GM19239 (cell line): ENCODE measurements around the gene CACNA1E.

Experiments
- DNase-seq: peaks from one replicate; pipeline ENCODE4 v3.0.0; 2011; ENCODE audit warnings: low spot score; ENCODE audit not compliant: insufficient read length
- FAIRE-seq: peaks from 2 replicates; lab custom pipeline; 2011; peaks lifted over from hg19 to GRCh38; lab: Jason Lieb, UNC

CACNA1E gene

DNA sequence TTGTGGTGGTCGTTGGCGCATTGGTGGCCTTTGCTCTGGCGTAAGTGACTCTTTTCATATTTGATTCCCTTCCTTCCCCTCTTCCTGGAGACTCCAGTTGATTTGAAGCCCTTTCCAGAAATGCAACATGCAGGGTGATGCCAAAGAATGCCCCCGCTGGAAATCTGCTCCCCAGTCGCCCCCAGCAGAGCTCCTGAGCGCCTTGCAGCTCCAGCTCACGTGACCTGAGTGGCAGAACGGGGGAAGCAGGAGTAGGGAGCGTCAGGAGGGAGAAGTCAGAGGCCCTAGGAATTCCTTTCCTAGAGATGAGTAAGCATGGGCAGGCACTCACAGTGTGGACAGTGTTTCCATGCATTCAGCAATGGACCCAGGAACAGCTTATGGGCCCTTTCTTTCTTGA is 255.9 kb downstream of the CACNA1E start:
- no peak for DNase-seq

DNA sequence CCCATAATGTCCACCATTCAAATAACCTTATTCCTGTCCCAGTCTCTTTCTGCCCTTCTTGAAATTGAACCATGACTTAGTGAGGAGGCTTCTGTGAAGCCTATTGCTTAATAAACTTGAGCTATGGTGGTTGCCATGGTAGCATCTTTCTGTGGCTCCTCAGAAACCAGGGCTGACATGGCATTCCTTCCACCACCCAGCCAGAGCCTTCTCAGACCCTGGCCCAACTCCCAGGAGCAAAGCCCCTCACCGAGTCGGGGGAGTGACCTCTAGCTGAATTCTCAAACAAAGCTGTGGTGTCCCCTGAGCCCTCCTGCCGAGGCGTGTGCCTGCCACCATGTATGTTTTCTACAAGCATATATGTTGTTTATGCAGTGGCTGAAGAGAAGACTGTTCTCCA is 259.1 kb downstream of the CACNA1E start:
- FAIRE-seq (no peak), DNase-seq (no peak)

More for the DNA sequence above, 255.9 kb downstream of the CACNA1E start:
- no peak for FAIRE-seq

DNA sequence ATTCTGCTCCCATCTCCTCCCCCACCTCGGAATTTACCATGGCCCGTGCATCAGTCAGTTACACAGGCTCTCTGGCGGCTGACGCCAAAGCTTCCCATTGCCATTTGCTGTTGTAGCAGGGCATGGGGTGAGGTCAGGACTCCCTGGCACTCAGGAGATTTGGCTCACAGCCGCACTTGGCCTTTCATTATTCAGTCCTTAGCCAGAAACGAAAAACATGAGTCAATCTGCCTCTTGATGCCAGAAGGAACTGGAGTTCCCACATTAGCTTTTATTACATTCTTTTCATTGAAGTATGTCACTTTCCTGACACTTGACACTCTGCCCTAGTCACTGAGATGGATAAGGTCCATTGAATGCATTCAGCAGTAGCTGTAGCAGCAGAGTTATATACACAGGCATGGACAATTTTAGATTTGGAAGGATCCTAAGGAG is 260.6 kb downstream of the CACNA1E start:
- no peak for DNase-seq
- FAIRE-seq, result no peak

DNA sequence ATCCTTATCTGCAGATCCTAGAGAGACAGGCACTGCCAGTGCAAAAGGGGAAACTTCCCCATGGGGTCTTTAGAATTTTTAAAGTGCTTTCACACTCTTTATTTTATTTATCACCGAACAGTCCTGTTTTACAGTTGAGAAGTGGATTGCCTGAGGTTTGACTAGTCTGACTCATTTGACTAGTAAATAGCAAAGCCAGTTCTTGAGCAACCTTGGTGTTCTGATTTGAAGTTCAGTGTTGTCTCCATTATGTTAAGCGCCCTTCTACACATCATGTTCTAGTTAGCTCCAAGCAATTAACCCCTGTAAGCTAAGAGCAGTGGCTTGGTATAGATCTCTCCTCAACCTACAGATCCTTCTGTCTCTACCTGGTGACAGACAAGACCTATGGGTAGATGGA is 262.9 kb downstream of the CACNA1E start:
- DNase-seq (no peak), FAIRE-seq (no peak)

DNA sequence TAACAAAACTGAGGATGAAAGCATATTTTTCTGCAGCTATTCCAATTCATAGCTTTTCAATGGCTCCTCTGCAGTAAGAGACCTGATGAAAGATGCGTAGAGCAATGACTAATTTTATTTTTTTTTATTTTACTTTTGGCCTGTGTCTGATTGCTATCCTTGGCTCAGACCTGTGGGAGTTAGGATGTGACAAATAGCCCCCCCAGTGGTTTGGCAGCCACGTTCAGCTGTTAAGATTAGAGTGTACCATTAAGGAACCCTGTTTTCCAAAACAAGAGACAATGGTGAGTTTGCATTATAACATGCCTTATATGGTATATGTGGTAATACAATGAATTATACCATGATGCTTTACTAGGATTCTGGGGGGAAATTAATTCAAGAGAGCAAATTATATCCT is 264.7 kb downstream of the CACNA1E start:
- FAIRE-seq (no peak), DNase-seq (no peak)

DNA sequence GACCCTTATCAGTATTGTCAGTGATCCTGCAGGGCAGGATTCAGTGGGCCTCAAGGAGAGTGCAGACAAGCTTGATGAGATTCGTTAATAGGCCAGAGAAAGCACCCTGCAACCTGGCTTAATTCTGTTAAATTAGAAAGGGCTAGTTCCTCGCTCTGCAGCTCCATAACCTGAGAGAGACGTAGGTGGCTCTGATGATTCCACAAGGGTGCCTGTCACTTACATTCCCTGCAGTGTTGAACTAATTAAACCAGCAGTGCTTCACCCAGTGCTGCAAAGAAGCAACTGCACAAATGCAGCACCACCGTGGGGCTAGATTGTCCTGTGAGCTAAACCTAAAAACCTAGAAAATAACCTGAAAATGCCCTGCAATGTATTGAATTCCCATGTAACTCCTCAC is 270.8 kb downstream of the CACNA1E start:
- no peak for DNase-seq
- no peak for FAIRE-seq

DNA sequence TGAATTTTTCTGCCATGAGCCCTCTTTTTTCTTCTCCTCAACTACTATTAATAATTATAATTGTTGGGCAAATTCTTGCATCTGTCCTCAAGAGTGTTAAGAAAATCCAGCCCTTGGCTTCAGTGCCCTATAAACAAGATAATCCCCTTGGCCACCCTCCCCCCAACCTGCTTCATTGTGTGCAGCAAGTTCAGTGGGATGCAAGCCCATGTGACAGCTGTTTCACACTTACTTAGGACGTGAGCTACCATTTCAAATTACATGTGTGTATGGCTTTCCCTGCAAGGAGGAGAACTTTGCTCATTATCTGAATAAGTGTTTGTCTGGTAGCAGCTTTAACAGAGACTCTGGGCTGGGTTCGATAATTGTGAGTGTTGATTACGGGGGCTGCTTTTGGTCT is 276.2 kb downstream of the CACNA1E start:
- DNase-seq (no peak), FAIRE-seq (no peak)

DNA sequence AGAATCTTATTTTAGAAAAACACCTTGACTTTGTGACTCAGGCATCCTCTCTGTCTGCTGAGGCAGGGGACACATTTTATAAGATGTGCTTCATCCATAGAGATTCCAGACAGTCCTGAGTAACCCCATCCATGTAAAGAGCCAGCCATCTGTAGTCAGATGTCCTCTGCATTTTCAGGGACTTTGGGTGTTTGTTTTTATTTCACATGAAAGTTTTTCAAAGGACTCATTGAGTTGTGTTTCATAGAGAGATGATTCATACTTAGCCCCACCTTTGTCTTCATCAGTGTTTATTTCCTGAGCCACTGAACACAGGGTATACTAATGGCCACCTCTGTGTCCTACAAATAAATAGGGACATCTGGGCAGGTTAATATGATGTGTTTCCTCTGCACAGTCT is 280.4 kb downstream of the CACNA1E start:
- DNase-seq (no peak), FAIRE-seq (no peak)

DNA sequence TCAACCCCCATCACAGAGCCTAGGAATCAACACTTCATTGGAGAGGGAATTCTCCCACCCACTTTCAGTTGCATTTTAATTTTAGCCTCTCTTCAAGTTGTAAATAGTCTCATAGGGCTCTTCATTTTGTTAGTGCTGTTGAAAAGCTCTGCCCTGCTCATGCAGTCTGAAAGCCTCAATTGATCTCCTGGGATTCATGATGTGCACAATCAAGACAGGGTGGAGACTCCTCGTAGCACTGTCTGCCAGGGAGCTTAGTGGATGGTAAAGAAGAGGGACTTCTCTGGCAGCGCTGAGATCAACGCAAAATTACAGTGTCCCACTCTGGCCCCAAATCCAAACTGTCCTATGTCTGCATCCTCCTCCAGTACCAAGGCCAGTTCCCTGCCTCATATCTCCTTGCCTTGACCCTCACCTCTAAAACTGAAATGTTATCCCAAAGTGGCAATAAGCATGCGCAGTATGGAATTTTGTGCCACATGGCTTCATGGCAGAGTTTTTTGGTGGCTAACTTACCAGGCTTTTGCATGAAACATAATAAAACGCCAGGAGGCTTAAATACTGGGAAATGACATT is 282.2 kb downstream of the CACNA1E start:
- FAIRE-seq (no peak), DNase-seq (no peak)

DNA sequence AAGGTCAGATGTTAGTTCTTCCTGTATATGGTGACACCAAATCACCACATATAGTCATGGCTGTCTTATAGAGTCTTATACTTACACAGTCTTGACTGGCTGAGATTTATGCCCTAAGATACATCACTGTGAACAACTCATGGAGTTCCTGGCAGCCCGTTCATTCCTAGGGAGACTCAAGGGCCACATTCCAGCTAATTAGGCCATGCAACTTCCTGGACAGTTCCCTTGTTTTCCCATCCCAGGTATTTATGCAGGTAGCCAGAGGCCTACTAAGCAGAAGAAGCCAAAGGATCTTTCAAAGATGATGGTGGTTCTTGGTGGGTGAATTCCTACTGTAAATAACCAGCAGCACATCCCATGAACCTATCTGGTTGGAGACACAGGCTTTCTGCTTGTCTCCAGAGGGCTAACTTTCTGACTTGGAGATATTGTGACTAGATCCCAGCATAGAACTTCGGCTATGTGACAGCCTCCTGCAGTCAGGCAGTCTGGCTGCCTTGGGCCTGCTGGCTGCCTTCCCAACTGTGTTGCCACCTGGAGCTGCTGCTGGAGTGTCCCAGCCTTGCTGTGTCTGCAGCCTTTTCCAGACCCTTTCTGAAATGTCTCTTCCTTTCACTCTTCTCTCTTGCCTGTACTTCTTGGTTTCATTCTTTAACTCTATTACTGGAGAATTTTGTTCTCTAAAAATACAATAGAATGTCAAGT is 283.8 kb downstream of the CACNA1E start:
- no peak for DNase-seq
- no peak for FAIRE-seq

DNA sequence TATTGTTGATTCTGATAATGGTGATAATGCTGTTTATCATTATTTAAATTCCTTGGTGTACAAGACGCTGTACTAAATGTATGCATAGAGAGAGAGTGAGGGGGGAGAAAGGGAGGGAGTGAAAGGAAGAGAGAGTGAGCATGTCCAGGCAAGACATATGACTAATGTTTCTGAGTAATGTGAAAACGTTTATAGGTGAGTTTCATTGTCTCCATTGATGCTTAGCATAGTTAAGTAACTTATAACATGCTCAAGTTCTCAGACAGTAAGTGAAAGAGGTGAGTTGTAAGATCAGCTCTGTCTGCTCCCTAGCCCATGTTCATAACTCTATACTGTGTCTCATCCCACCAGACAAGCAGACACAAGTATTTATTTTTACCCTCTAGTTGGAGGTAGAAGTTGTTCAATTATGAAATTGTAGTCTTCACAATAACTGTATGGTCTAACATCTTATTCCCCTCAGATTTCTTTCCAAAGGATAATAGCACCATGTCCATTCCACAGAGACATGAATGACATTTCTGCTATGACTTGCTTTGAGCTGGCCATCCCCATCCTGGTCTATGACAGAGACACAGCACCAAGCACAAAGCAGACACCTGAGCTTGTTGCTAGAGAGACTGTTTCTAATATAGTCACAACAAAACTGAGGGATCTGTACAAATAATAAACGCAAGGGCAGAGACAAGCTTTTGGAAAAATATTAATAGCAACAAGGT is 285.1 kb downstream of the CACNA1E start:
- DNase-seq, result no peak
- FAIRE-seq, result no peak

DNA sequence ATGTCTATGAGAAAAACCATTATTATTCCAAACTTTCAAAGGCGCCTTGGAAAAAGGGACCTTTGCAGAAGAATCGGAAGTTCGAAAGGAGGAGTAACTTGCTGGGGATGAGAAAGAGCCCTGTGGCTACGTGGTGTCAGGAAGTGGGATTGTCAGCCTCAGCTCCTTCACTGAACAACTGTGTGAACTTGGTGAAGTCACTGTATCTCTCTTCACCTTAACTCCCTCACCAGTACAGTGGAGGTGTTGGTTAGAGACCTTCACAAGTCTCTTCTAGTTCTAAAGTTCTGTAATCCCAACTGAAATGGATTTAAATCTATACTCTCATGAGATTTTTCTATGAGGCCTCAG is 285.6 kb downstream of the CACNA1E start:
- no peak for FAIRE-seq

DNA sequence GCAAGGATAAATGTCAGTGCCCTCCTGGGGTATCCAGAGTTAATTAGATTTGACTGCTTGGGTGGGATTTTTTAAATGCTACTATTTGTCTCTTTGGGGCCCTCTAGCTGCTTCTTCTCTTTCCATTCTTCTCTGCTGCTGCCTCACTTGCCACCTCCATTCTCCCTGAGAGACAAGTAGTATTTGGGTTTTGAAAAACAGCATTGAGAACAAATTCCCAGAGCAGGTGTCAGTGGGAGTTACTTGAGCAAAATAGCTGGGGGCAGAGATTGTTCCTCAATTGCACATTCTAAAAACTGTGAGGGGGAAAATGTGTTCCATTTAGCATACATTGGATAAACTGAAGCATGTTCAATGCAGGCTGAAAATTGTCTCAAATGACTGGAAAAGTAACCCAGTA is 286.5 kb downstream of the CACNA1E start:
- FAIRE-seq (no peak), DNase-seq (no peak)

More for the DNA sequence above, 285.6 kb downstream of the CACNA1E start:
- no peak for DNase-seq

DNA sequence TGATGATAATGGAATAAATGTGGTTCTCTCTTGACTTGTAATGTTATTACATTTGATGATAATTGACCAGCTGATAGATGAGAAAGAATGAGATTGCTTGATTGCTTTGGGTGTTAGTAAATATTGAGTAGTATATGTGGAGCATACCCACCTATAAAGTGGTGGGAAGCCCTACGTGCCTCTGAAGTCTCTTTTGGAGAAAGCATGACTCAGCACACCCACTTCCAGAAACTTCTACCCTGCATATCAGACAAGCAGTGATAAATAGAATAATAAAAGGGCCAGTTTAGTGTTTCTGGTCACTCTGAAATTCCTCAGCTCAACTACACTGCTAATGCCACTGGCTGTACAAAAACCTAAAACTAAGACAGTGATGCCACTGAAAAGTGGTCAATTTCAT is 289.4 kb downstream of the CACNA1E start:
- no peak for FAIRE-seq

DNA sequence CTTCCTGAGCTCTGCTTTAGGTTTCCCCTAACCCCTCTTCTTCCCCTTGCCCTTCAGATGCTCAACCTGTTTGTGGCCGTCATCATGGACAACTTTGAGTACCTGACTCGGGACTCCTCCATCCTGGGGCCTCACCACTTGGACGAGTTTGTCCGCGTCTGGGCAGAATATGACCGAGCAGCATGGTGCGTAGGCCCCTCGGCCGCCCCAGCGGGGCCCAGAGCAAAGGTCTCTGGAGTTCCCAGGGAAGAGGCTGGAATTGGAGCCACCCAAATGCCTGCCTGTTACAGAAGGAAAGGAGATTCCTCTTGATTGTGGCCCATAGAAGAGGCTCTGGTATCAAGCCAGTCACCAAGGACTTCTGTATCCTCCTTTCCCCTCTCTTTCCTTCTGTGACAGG is 292.7 kb downstream of the CACNA1E start:
- DNase-seq, result no peak
- no peak for FAIRE-seq

More for the DNA sequence above, 289.4 kb downstream of the CACNA1E start:
- no peak for DNase-seq

DNA sequence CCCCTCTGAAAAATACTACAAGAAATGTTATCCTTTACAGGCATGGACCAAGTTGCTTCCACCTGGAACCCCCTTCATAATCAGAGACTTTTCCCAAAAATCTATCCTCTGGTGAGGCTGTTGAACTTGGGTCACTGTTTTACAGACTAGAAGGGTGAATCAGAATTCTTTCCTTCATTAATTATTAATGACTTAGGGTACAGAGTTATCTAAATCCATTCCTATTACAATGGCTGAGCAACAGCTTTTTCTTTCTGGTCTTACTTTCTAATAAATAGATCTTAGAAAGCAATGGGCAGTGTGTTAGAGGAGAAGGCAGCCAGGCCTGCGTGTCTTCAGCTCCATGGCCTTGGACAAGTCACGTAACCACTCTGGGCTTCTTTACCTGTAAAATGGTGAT is 294.0 kb downstream of the CACNA1E start:
- FAIRE-seq, result no peak
- DNase-seq, result no peak

DNA sequence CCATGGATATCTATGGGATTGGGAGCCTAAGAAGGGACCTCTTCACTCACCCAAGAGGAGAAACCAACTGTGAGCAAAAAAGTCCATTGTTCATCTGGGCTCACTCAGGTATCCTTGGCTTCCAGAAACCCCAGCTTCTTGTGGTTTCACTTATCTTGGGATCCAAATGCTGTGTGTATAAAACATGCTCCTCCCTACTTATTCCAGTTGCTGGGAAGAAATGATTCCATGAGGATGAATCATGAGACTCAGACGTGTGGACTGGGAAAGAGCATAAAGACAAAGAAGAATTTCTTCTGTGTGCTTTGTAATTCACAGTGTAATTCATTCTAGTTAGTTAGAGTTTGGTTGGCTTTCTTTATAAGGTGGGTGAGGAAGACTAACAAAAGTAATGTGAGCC is 294.5 kb downstream of the CACNA1E start:
- FAIRE-seq (no peak), DNase-seq (no peak)

DNA sequence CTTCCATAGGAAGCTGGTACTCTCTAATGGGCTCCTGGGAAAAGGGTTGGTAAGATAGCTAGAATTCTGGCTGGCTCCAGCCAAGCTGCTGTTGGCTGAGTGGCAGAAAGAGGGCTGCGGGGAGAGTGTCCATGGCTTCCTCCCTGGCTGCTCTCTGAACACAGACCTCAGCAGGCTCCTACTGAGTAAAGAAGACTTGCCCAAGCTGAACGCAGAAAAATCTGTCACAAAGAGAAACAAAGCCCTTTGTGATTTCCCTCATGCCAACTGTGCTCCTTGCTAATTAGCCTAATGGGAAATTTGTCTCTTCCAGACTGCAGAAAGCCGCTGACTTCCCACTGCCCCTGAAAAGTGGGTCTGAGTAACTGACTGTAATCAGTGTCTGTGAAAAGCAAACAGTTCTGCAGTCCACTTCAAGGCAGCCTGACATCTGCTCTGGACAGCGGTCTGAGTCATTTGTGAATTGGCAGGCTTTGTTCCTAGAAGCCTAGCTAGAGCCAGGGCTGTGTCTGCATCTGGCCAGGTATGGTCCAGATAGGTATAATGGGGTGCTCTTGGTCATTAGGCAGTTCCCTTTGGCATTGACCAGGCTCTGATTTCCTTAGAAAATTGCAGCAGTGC is 295.4 kb downstream of the CACNA1E start:
- FAIRE-seq, result no peak
- no peak for DNase-seq

DNA sequence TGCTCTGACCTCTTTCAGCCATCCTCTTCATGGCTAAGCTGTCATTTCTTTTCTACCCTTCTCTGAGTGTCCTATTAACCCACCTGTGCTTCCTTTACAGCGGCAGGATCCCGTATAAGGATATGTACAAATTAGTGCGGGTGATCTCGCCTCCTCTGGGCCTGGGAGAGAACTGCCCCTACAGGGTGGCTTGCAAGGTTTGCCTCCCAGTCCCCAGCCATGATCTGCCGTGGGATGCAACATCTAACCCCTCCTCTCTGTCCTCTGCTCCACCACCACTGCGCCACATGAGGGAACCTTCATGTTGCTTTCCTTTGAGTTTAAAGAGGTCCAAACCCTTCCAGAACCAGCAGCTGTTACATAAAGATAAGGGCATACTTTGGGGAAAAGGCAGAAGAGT is 296.0 kb downstream of the CACNA1E start:
- DNase-seq (no peak), FAIRE-seq (no peak)

DNA sequence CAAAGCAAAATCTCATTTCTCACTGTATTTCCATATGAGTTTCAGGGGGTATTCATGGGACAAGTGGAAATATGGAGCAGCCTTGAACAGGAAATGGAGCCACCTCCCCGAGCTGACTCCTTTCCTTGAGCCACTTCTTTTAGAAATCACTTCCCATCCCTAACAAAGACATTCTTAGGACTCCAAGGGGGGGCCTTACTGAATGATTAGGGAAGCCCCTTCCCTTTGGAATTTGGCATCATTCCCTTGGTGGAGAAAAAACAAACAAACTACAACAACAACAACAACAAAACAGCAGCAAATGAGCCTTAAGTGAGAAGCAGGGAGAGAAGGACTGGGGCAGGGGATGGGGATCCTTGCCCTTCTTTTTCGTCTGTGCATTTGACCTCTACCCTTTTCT is 299.9 kb downstream of the CACNA1E start:
- FAIRE-seq, result no peak
- no peak for DNase-seq

DNA sequence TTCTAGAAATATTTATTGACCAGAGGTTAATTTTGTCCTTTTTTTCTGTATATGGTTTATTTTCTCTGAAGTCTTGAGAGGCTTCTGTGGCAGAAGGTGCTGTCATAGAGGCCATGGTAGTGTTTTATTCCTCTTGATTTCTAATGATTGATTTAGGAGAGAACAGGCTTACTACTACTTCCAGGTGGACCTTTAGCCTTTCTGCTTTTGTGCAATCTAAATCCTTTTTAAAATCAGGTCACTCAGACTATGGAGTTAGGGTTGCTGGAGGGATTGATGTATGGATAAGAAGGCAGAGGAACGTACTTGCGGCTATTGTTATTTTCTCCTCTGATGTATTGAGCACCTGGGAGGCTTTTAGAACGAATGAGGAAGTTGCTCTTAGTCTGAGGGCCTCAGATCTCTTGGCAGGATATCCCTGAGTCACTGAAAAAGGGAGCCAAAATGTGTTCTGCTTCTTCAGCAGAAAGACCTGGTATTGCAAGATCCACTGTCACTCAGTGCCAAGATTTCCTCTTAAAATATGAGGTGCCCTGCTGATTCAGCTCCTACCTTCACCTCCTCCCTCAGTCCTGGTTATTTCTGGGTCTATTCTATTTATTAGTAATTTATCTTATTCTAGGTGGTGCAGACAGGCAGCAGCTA is 300.8 kb downstream of the CACNA1E start:
- DNase-seq (no peak), FAIRE-seq (no peak)
